ENCODE results near the gene SYNC. TPM values are rescaled to one million over a fixed set of nuclear protein-coding genes. Genes with fewer than 3 reads are reported as not detected.

Gene SYNC
- total RNA-seq, 2 experiments from 2014 or later: not detected

DNA sequence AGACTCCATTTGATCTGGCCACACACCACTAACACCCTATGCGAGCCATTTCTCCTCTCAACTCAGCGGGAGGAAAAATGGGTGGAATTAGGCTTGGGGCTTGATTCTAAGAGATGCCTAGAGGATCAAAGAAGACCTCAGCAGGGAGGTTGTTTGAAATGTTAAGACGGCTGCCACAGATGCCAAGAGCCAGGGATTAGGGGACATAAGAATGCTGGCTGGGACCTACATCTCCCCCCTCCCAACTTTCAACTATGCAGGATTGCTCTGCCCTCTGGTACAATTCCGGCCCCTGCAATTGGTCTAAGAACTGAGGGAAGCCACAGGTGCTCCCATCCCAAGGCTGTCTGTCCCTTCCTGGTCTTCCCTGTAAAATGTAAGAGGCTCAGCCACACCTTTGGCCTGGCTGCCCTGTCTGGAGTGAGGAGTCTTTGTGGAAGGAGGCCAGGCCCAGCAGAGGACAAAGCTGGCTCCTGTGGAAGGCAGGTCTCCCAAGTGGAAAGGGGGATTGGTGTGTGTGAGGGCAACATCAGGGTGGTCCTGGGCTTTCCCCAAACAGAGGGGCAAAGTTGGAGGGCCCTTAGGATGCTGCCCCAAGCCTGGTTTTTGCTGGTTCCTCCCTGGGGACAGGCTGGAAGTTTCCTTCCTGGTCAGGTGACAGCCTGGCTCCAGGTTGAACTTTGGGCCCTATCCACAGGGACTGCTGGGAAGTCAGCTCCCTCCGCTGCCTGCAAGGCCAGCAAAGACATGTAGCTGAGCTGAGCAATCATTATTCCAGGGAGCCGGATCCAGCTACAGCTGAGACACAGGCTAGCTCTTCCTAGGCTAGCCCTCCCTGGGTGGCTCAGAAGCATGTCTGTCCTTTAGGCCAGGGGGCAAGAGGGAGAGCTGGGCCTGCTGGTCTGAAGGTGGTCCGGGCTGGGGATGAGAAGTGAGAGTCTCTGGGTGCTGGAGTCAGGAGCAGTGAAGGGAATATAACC lies 34.5 kb upstream of the SYNC start:
- no peaks in the 10 kb centered on the region for H3K9me3 Mint-ChIP-seq
- ChIA-PET POLR2A (no interaction called here), CTCF (no interaction called here)
- Histone ChIP-seq H3K36me3 (ENCODE audit: insufficient read depth, low read length) (no peaks in the 10 kb centered on the region), H3K9me3 (ENCODE audit: control insufficient read depth in 1 of 2, insufficient read depth in 1 of 2, low read length in 2 of 2) (peaks cover 0 to under 1% of the 10 kb centered on the region in 2 experiments), H3K27ac (ENCODE audit: low read depth in 1 of 2, low read length in 2 of 2) (no peak overlapping the region), H3K4me1 (ENCODE audit: insufficient read depth, low read length) (peaks cover 9% of the 10 kb centered on the region), H3K4me3 (ENCODE audit: low read length) (no peak overlapping the region), H3K27me3 (ENCODE audit: control insufficient read depth in 1 of 2, insufficient read depth in 2 of 2, low read length in 2 of 2) (peaks cover 9 to 15% of the 10 kb centered on the region in 2 experiments)
- peaks cover 22% of the 10 kb centered on the region for H3K27me3 Mint-ChIP-seq
- intact Hi-C loops (cut with DNase I, micrococcal nuclease): no loop called here
- no peak overlapping the region for H3K27ac Mint-ChIP-seq
- H3K4me1 Mint-ChIP-seq (ENCODE audit: low read depth): no peaks in the 10 kb centered on the region
- H3K36me3 Mint-ChIP-seq (ENCODE audit: low read depth): no peaks in the 10 kb centered on the region
- TF ChIP-seq, protein P1, sequence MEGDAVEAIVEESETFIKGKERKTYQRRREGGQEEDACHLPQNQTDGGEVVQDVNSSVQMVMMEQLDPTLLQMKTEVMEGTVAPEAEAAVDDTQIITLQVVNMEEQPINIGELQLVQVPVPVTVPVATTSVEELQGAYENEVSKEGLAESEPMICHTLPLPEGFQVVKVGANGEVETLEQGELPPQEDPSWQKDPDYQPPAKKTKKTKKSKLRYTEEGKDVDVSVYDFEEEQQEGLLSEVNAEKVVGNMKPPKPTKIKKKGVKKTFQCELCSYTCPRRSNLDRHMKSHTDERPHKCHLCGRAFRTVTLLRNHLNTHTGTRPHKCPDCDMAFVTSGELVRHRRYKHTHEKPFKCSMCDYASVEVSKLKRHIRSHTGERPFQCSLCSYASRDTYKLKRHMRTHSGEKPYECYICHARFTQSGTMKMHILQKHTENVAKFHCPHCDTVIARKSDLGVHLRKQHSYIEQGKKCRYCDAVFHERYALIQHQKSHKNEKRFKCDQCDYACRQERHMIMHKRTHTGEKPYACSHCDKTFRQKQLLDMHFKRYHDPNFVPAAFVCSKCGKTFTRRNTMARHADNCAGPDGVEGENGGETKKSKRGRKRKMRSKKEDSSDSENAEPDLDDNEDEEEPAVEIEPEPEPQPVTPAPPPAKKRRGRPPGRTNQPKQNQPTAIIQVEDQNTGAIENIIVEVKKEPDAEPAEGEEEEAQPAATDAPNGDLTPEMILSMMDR (IDR thresholded peaks at IDR 0.05): no peak
- DNase-seq (no peak), ATAC-seq (ENCODE audit: poor library complexity) (no peak)
- H3K4me3 Mint-ChIP-seq: no peak overlapping the region

DNA sequence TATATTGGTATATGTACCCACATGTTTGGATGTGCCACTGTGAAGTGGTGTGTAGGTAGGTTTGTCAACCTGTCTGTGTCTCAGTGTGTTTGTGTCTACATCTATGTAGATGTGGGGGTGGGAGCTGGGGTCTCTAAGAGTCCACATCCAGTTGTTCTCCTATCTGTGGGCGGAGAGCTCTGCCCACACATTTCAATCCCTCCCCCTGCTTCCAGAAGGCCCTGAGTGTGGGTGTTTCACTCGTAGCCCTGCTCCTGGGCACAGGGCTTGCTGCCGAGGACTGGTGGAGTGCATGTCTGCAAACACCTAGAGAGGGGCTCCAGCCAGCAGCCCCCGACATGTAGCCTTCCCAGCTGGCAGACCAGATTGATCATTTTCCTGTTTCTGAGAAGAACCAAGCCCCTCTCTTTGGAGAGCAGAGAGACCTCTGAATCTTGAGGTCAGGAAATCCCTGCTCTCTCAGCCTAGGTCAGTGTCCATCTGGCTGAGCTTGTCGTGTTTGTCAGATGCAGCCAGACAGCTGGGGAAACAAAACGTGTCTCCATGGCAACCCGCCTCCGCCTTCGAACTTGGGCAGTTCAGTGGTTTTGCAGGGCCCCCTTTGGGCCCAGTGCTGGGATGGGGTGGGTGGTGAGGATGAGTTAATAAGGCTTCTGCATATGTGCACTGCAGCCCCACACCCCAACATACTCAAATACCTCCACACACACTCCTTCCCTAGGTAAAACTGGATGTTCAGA lies 31.2 kb upstream of the SYNC start:
- no peak overlapping the region for H3K27ac ChIP-seq (ENCODE audit: low read depth in 1 of 2, low read length in 2 of 2)
- no peak overlapping the region for H3K27ac Mint-ChIP-seq
- peaks cover 10% of the 10 kb centered on the region for H3K27me3 Mint-ChIP-seq
- H3K4me3 Mint-ChIP-seq: no peak overlapping the region
- intact Hi-C loops (cut with DNase I, micrococcal nuclease): no loop called here
- no peaks in the 10 kb centered on the region for H3K9me3 ChIP-seq (ENCODE audit: control insufficient read depth in 1 of 2, insufficient read depth in 1 of 2, low read length in 2 of 2)
- H3K4me3 ChIP-seq (ENCODE audit: low read length): no peak overlapping the region
- peaks cover 9% of the 10 kb centered on the region for H3K4me1 Mint-ChIP-seq (ENCODE audit: low read depth)
- no peaks in the 10 kb centered on the region for H3K36me3 ChIP-seq (ENCODE audit: insufficient read depth, low read length)
- no peaks in the 10 kb centered on the region for H3K9me3 Mint-ChIP-seq
- POLR2A ChIA-PET: no interaction called here
- H3K27me3 ChIP-seq (ENCODE audit: control insufficient read depth in 1 of 2, insufficient read depth in 2 of 2, low read length in 2 of 2): no peaks in the 10 kb centered on the region
- TF ChIP-seq, protein P1 (IDR thresholded peaks at IDR 0.05): no peak
- no peaks in the 10 kb centered on the region for H3K4me1 ChIP-seq (ENCODE audit: insufficient read depth, low read length)
- ATAC-seq (ENCODE audit: poor library complexity): no peak
- CTCF ChIA-PET: interaction anchor here (2.7 kb wide), 1 partner anchor 21 kb away, joined by 11 read pairs; no protein-coding TSS in a partner anchor
- DNase-seq: no peak
- H3K36me3 Mint-ChIP-seq (ENCODE audit: low read depth): no peaks in the 10 kb centered on the region

DNA sequence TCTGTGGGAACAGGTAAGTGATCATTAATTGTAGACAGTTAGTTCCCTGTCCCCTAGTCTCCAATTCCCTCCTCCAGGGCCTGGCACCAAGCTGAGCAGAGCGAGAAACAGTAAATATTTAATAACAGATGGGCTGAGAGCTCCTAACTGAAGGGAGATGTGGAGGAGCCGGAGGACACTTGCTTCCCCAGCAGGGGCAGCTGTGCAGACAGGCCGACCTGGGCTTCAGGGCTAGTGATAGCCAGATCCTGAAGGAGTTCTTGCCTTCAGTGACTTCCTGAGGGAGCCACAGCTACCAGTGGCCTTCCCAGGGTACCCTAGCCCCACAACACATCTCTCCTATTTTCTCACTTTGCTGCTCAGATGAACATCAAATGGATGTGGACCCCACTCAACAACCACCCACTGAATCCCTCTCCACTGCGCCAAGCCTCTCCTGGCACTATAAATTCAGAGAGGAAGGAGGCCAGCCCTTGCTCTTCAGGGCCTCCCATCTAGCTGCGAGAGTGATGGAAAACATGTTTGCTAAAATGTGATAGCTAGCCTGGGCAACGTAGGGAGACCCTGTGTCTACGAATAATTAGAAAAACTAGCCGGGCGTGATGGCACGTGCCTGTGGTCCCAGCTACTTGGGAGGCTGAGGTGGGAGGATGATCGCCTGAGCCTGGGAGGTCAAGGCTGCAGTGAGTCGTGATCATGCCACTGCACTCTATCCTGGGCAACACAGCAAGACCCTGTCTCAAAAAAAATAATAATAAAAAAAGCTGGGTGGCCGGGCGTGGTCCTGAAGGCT lies 26.9 kb upstream of the SYNC start:
- ChIA-PET POLR2A (interaction anchor here (0.5 to 0.6 kb wide), 2 partner anchors 11 to 335 kb away, joined by 3 read pairs; partner anchors contain the start of gene BSDC1), CTCF (interaction anchor here (2.4 kb wide), 1 partner anchor 17 kb away, joined by 10 read pairs; no protein-coding TSS in a partner anchor)
- H3K27me3 Mint-ChIP-seq: peaks cover 9% of the 10 kb centered on the region
- H3K27ac ChIP-seq (ENCODE audit: low read depth in 1 of 2, low read length in 2 of 2): no peak overlapping the region
- no peak overlapping the region for H3K4me3 ChIP-seq (ENCODE audit: low read length)
- no peaks in the 10 kb centered on the region for H3K36me3 Mint-ChIP-seq (ENCODE audit: low read depth)
- DNase-seq (no peak), ATAC-seq (ENCODE audit: poor library complexity) (no peak)
- no peak overlapping the region for H3K27ac Mint-ChIP-seq
- H3K9me3 Mint-ChIP-seq: no peaks in the 10 kb centered on the region
- H3K36me3 ChIP-seq (ENCODE audit: insufficient read depth, low read length): no peaks in the 10 kb centered on the region
- H3K9me3 ChIP-seq (ENCODE audit: control insufficient read depth in 1 of 2, insufficient read depth in 1 of 2, low read length in 2 of 2): no peaks in the 10 kb centered on the region
- H3K4me3 Mint-ChIP-seq: no peak overlapping the region
- H3K4me1 Mint-ChIP-seq (ENCODE audit: low read depth): peaks cover 9% of the 10 kb centered on the region
- intact Hi-C loops (cut with DNase I, micrococcal nuclease): no loop called here
- TF ChIP-seq, protein P1 (IDR thresholded peaks at IDR 0.05): no peak
- no peaks in the 10 kb centered on the region for H3K27me3 ChIP-seq (ENCODE audit: control insufficient read depth in 1 of 2, insufficient read depth in 2 of 2, low read length in 2 of 2)
- peaks cover 7% of the 10 kb centered on the region for H3K4me1 ChIP-seq (ENCODE audit: insufficient read depth, low read length)
